Upper lobe of right lung (tissue), 1 donor: ENCODE results near the gene ARSB. TPM values are rescaled to one million over a fixed set of nuclear protein-coding genes. Genes with fewer than 3 reads are reported as not detected.

Experiments used
- ATAC-seq: fragments of 200-7000 bp; cut with Tn5 transposase; one replicate; pipeline ENCODE4 v1.9.1; 2020; ENCODE audit warnings: mild to moderate bottlenecking, moderate library complexity
- DNase-seq: peaks from one replicate; pipeline ENCODE4 v3.0.0-alpha.2; 2020
- H3K27ac ChIP-seq: fragments of 200-600 bp; one replicate; pipeline ENCODE4 v1.8.0; 2022
- H3K27me3 ChIP-seq: fragments of 200-600 bp; one replicate; pipeline ENCODE4 v1.8.0; 2022; ENCODE audit warnings: mild to moderate bottlenecking
- H3K36me3 ChIP-seq: fragments of 200-600 bp; one replicate; pipeline ENCODE4 v1.8.0; 2022
- H3K4me1 ChIP-seq: fragments of 200-600 bp; one replicate; pipeline ENCODE4 v1.8.0; 2022
- H3K4me3 ChIP-seq: fragments of 200-600 bp; one replicate; pipeline ENCODE4 v1.8.0; 2022; ENCODE audit warnings: mild to moderate bottlenecking
- H3K9me3 ChIP-seq: fragments of 200-600 bp; one replicate; pipeline ENCODE4 v1.8.0; 2022
- intact Hi-C: fragments of 100-400 bp; cut with DNase I; formaldehyde crosslinking; loops from one replicate; pipeline ENCODE4 v1.11.0; 2022
- total RNA-seq: library from RNA; stranded (reverse); fragmentation: NEBNext Ultra II Directional; extraction: Animal tissue kit (Norgen Biotek cat#: 25700); gene quantifications from one replicate; pipeline ENCODE4 v1.2.1, GENCODE V29; 2021
- TF ChIP-seq, protein P1 (sequence below): fragments of 200-600 bp; IDR thresholded peaks from one replicate; pipeline ENCODE4 v1.8.0; 2022; ENCODE audit warnings: antibody characterized with exemption
- donor health status: DM: no; HTN: yes; CAD: no; lungs with severe emphysema.

ARSB gene
- total RNA-seq, 1 donor from 2014 or later, result 15.8 TPM

DNA sequence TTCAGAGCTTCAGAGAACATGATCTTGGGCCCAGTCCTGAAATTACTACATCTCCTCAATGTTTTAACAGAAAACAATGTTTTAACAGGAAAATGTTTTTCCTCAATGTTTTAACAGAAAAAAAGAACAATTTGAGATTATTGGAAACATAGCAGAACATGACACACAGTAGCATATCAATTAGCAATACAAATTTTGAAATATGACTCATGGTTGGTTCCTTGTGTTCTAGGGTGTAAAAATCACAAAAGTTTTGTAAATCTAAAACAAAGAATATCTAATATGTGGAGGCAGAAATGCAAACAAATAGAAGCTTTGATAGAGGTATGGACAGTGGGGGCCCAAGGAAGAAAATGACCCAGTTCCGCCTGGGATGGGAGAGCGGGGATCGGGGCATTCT lies 22.8 kb upstream of the ARSB start:
- TF ChIP-seq, protein P1, sequence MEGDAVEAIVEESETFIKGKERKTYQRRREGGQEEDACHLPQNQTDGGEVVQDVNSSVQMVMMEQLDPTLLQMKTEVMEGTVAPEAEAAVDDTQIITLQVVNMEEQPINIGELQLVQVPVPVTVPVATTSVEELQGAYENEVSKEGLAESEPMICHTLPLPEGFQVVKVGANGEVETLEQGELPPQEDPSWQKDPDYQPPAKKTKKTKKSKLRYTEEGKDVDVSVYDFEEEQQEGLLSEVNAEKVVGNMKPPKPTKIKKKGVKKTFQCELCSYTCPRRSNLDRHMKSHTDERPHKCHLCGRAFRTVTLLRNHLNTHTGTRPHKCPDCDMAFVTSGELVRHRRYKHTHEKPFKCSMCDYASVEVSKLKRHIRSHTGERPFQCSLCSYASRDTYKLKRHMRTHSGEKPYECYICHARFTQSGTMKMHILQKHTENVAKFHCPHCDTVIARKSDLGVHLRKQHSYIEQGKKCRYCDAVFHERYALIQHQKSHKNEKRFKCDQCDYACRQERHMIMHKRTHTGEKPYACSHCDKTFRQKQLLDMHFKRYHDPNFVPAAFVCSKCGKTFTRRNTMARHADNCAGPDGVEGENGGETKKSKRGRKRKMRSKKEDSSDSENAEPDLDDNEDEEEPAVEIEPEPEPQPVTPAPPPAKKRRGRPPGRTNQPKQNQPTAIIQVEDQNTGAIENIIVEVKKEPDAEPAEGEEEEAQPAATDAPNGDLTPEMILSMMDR, result no peak
- Histone ChIP-seq H3K4me3 (no peak overlapping the region), H3K9me3 (peaks cover 3% of the 10 kb centered on the region), H3K27ac (no peak overlapping the region), H3K4me1 (no peaks in the 10 kb centered on the region), H3K36me3 (no peaks in the 10 kb centered on the region), H3K27me3 (peaks cover under 1% of the 10 kb centered on the region)
- DNase-seq, result no peak
- ATAC-seq, result no peak
- intact Hi-C loops, result no loop called here

DNA sequence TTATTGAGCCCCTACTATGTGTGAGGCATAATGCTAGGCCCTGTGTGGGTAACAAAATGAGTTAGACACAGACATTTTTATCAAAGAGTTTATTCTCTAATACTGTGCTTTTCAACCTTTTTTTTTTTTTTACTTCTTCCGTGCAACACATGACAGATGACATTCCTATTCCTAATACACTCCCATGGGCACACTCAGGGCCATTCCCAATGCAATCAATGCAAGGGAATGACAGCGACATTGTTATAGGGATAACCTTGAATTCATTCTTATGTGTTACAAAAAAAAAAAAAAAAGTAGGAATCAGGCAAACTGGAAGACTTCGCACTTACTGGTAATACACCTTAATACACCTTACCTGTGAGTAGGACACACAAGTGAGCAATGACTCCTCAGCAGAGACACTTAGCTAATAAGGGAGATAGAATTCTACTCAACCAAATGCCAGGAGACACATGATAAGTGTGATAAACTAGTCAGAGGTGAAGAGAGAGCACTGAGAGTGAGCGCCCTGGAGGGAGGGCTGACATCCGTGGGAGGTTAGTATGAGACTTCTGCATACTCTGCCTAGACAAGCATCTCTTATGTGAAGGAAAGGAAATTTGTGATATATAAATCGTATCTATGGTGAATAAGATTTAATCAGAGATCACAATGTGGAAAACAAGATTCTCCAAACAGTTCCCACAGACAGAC lies 21.0 kb upstream of the ARSB start:
- Histone ChIP-seq H3K27ac (no peak overlapping the region), H3K9me3 (no peaks in the 10 kb centered on the region), H3K4me3 (no peak overlapping the region), H3K27me3 (peaks cover 4% of the 10 kb centered on the region), H3K4me1 (no peaks in the 10 kb centered on the region), H3K36me3 (no peaks in the 10 kb centered on the region)
- TF ChIP-seq, protein P1, result no peak
- no peak for ATAC-seq
- DNase-seq, result no peak
- intact Hi-C loops, result no loop called here

DNA sequence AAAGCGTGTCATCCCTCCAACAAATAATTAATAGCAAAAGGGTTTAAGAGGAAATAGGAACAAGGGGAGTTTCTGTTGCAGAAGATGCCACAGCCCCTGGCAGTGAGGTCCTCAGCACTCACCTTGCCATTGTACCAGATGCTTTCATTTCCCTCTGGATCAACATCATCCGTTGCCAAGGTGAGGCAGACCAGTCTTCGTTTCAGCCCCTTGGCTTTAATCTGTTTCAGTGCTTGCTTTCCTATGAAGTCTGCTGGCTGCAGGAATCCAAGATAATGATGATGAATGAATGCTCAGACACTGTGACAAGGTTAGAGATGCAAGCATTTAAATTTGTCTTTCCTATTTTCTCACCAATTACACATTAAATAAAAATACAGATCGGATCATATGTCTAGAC lies 20.0 kb upstream of the ARSB start:
- TF ChIP-seq, protein P1, result no peak
- intact Hi-C loops, result no loop called here
- Histone ChIP-seq H3K27ac (no peak overlapping the region), H3K4me1 (no peaks in the 10 kb centered on the region), H3K4me3 (no peak overlapping the region), H3K27me3 (peaks cover 4% of the 10 kb centered on the region), H3K36me3 (no peaks in the 10 kb centered on the region), H3K9me3 (no peaks in the 10 kb centered on the region)
- no peak for DNase-seq
- no peak for ATAC-seq

DNA sequence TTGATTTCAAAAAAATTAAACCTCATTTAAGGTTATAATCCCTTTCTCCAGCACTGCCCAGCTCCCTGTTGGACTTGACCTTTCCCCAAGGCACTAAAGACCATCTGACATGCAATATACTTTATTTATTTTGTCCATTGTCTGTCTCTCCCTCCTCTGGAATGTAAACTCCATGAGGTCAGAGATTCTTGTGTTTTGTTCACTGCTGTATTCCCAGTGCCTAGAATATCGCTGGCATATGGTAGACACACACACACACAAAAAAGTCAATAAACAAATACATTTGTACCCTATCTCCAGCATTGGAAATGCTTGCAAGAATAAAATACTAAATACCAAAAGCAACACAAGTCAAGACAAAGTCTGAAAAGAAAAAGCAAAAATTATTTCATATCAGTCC lies 17.3 kb upstream of the ARSB start:
- no peak overlapping the region for H3K27ac ChIP-seq
- no peak for ATAC-seq

DNA sequence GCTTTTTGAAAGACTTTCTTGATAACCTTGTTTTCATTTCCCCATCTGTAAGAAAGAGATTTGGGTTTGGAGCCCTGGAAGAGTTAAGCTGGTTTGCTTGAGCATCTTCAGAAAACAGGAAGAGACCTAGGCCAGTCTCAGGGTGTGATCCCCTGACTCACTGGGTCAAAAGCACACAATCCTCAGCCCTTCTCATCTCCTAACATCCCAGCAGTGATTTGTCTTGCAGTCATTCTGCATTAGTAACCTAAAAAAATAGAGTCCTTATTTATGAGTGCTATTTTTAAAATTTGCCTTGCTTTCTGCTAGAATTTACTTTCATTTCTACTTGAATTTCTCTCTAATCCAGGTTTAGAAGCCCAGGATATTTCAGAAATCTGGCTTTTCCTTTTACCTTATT lies 16.4 kb upstream of the ARSB start:
- Histone ChIP-seq H3K27ac (no peak overlapping the region), H3K4me3 (no peak overlapping the region), H3K9me3 (no peaks in the 10 kb centered on the region), H3K4me1 (no peaks in the 10 kb centered on the region), H3K27me3 (peaks cover 4% of the 10 kb centered on the region), H3K36me3 (no peaks in the 10 kb centered on the region)
- TF ChIP-seq, protein P1, result no peak
- ATAC-seq, result no peak
- intact Hi-C loops, result no loop called here
- DNase-seq, result no peak

More for the DNA sequence above, 17.3 kb upstream of the ARSB start:
- Histone ChIP-seq H3K27me3 (peaks cover 4% of the 10 kb centered on the region), H3K36me3 (no peaks in the 10 kb centered on the region), H3K9me3 (no peaks in the 10 kb centered on the region), H3K4me3 (no peak overlapping the region), H3K4me1 (no peaks in the 10 kb centered on the region)
- DNase-seq, result no peak
- TF ChIP-seq, protein P1, result no peak
- intact Hi-C loops, result no loop called here

DNA sequence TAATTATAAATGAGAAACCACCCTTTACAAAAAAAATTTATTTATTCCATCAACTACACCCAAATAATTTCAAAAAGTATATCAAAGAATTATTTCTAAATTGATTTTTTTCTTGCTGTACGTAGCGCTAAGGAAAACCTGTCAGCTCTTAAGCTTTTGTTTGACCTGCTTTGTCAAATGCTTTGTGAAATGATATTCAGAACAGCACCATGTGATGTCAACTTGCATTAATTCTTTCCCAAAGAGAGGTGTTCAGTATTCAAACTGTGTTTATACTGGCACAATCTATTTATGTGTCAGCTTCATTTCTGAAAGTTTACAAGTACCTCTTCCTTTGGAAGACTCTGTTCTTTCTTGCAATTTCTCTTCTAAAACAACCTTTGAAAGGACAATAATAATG lies 12.0 kb upstream of the ARSB start:
- Histone ChIP-seq H3K9me3 (no peaks in the 10 kb centered on the region), H3K36me3 (no peaks in the 10 kb centered on the region), H3K27ac (no peak overlapping the region), H3K27me3 (no peaks in the 10 kb centered on the region), H3K4me3 (no peak overlapping the region), H3K4me1 (no peaks in the 10 kb centered on the region)
- no peak for ATAC-seq
- intact Hi-C loops, result no loop called here
- TF ChIP-seq, protein P1, result no peak
- no peak for DNase-seq
